ENCODE measurements around the gene MRPL58.

DNA sequence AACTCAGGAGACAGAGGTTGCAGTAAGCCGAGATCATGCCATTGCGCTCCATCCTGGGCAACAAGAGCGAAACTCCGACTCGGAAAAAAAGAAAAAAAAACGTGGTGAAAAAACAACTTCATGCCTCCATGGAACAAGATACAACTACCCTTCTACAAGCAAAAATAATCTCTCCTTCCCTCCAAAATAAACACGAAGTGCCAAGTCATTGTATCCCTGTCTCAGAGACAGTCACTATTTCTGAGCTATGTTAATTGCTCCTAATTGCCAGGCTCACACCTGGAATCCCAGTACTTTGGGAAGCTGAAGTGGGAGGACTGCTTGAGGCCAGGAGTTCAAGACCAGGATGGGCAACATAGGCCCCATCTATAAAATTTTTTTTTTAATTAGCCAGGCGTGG is 56.3 kb downstream of the MRPL58 start:
- TF ChIP-seq POLR2A (IDR thresholded peaks at IDR 0.05), result no peak
- TF ChIP-seq, protein P1, sequence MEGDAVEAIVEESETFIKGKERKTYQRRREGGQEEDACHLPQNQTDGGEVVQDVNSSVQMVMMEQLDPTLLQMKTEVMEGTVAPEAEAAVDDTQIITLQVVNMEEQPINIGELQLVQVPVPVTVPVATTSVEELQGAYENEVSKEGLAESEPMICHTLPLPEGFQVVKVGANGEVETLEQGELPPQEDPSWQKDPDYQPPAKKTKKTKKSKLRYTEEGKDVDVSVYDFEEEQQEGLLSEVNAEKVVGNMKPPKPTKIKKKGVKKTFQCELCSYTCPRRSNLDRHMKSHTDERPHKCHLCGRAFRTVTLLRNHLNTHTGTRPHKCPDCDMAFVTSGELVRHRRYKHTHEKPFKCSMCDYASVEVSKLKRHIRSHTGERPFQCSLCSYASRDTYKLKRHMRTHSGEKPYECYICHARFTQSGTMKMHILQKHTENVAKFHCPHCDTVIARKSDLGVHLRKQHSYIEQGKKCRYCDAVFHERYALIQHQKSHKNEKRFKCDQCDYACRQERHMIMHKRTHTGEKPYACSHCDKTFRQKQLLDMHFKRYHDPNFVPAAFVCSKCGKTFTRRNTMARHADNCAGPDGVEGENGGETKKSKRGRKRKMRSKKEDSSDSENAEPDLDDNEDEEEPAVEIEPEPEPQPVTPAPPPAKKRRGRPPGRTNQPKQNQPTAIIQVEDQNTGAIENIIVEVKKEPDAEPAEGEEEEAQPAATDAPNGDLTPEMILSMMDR (IDR thresholded peaks at IDR 0.05), result no peak
